HG03520 (cell line): Measurements from ENCODE around the gene SIGLEC7.
"Not testable (repeated sequence)": the region's sequence is repeated elsewhere in the genome, so short reads cannot be mapped to it uniquely, and the experiment has no call there.

Source experiments
- ATAC-seq: cut with Tn5 transposase; IDR thresholded peaks from one replicate; pipeline ENCODE4 v1.9.1; 2021; ENCODE audit warnings: mild to moderate bottlenecking, moderate library complexity; ENCODE audit not compliant: unreplicated experiment

SIGLEC7 gene

DNA sequence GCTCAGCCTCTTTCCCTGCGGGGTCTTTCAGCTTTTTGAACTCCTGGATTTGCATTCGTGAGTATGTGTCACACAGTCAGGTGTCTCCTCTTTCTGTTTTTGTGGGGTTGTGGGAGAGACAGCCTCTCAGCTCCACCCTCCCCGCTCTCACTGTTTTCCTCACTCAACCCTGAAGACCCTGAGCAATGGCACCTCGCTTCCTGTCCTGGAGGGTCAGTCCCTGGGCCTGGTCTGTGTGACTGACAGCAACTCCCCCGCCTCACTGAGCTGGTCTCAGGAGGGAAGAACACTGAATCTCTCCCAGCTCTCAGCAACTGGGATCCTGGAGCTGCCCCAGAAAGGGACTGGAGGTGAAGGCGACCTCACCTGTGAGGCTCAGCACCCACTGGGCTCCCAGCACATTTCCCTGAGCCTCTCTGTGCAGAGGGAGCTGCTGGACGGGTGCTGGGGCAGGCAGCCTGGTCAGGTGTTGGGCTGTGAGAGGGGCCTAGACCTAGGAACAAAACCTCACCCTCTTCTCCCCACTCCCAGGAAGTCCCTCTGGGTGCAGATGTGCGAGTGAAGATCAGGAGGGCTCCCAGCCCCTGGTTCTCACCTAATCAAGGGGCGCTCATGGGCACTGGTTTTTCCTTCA lies 4.2 kb upstream of the SIGLEC7 start:
- no peak for ATAC-seq

DNA sequence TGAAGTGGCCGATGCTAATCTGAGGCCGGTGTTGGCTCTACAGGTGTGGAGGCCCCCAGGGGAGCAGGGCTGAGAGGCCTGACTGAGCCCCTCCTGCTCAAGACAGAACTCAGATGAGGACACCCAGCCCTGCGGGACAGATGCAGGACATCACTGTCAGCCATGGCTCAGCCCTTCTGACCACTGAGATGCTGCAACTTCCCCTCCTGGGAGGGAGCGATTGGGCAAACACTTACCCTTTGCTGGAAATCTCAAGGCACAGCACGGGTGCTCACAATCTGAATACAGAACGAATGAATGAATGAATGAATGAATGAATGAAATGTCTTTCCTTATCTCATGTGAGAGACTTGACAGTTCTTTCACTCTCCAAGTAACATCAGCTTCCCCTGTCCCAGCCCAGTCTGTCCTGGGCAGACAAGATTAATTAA lies 3.5 kb upstream of the SIGLEC7 start:
- no peak for ATAC-seq

GRCh38 chr19:51139299-51140014 lies 2.6 kb upstream of the SIGLEC7 start:
- ATAC-seq, result no peak

DNA sequence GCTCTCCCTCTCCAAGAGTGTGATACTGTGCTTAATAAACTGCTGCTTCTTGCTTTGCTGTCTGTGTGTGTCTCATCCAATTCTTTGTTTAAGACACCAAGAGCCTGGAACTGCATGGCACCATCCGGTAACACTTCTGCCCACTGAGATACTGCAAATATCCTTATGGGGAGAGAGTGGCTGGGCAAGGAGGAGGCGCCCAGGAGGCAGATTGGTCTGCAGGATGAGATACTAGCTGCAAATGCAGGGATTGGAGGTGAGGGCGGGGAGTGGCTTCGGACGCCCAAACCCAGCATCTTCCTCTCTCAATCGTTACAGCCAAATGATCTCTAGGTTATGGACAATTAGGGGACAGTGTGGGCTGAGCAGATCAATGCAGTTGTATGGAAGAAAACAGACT lies 1.7 kb upstream of the SIGLEC7 start:
- ATAC-seq, result no peak

- no peak for ATAC-seq
Measured at GRCh38 chr19:51141181-51141580, 920 bp upstream of the SIGLEC7 start.

DNA sequence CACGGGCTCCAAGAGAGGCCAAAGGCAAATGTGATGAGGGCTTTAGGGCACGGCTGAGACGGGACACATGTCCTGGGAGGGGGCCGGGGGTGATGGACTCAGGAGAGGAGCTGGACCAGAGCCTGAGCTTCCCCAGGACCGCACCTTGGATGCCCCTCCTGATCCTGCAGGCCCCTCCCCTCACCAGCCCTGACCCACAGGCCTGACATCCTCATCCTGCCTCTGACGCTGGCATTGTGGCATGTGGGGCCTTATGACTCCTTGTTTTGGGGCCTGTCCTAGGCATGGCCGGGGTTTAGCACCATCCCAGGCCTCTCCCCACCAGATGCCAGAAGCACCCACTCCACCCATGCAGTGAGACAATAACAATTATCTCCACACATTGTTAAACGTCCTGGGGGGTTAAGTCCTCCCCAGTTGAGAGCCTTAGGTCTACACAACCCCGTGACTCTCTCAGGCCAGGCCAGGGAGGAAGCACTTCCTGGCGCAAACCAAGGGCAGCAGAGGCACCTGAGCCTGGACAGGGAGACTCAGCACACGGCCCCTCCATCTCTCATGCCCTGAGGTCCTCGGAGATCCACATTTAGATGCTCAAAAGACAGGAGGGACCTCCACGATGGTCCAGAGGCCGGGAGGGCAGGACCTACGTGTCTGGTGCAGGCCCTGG lies 841 bp downstream of the SIGLEC7 start:
- ATAC-seq, result not testable (repeated sequence)

DNA sequence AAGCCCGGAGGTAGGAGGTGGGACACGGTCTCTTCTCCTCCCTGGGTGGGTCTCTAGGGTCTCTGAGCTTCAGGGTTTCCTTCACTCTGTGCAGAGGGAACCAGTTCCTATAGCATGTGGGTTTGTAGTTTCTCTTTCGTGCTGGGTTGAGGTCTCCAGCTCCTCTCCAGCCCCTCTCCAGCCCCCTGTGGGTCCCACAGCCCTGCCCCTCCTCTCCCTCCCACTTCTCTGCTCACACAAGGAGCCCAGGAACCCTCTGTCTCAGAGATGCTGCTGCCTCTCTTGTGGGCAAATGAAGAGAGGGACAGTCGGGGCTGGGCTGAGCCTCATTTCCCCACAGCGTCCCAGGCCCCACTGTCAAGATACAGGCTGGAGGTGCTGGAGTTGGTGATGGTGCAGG lies 1.4 kb downstream of the SIGLEC7 start:
- no peak for ATAC-seq

DNA sequence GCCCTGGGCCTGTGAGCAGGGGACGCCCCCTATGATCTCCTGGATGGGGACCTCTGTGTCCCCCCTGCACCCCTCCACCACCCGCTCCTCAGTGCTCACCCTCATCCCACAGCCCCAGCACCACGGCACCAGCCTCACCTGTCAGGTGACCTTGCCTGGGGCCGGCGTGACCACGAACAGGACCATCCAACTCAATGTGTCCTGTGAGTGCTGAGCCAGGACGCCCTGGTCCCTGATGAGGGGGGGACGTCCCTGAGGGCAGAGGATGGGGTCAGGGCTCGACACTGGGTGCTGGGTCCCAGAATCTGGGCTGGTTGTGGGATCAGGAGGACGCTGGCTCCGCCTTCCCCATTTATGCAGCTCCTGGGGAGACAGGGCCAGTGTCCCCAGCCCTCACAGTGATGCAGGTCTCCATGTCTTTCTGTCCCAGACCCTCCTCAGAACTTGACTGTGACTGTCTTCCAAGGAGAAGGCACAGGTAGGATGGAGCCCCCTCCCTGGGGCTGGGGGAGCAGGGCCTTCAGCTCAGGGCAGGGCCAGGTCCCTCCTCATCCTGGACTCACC lies 2.5 kb downstream of the SIGLEC7 start:
- ATAC-seq, result no peak

GRCh38 chr19:51145916-51146493 lies 3.9 kb downstream of the SIGLEC7 start:
- ATAC-seq, result no peak

DNA sequence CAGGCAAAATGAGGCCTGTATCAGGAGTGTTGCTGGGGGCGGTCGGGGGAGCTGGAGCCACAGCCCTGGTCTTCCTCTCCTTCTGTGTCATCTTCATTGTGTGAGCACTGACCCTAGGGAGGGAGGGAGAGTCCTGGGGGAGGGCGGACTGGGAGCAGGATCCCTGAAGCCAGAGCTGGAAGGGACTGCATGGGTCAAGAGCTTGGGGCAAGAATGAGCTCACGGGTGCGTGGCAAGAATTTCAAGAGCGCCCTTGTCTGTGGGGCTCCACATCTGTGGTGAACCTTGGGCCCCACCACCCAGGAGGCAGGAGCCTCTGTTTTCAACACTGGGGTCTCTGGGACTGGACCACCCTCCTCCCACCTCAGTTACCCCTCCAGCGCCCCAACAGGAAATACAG lies 4.7 kb downstream of the SIGLEC7 start:
- no peak for ATAC-seq

DNA sequence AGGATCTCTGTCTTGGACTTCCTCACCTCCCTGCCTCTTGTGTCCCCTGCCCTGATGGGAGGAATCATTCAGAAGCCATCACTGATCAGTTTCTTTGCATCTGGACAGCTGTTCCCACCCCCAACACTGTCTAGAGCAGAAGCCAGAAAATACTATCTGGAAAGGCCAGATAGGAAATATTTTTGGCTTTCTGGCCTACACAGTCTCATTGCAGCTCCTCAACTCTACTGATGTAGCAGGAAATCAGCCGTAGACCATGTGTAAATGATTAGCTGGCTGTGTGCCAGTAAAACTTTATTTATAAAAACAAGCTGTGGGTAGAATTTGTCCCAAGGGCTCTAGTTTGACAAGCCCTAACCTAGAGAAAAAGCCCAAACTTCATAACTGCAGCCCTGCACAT lies 5.6 kb downstream of the SIGLEC7 start:
- no peak for ATAC-seq

- no peak for ATAC-seq
Measured at GRCh38 chr19:51148580-51148979, 6.5 kb downstream of the SIGLEC7 start.

- ATAC-seq, result no peak
Measured at GRCh38 chr19:51150627-51151026, 8.5 kb downstream of the SIGLEC7 start.

DNA sequence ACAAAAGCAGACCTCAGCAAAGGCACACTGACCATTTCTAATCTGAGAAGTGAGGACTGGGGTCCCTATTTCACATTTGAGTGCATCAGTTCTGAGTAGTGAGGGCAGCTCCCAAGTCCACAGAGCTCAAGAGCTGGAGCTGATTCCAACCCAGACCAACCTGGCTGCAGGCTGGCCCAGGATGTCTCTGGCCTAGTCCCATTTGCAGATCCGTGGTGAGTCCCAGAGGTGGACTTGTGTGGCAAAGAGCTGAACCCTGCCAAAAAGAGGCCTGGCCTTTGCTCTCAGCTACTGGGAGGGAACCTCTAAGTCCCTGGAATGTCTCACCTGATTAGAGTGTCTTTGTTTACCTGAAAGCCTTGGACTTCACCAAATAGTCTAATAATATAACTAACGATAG lies 14.6 kb downstream of the SIGLEC7 start:
- ATAC-seq, result no peak

DNA sequence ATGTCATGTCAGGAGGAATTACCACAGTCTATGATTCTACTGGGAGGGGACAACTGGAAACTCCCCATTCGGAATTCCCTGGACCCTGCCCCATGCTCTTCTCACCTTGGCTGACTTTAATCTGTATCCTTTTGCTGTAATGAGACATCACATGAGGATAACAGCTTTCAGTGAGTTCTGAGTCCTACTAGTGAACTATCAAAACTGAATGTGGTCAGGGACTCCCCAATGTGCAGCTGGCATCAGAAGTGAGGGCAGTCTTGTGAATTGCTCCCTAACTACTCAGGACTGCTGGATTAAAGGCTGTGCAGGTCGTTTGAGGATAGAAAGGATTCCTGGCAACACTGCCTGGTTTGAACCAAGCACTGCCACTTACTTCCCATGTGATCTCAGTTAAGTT lies 15.2 kb downstream of the SIGLEC7 start:
- ATAC-seq, result no peak

DNA sequence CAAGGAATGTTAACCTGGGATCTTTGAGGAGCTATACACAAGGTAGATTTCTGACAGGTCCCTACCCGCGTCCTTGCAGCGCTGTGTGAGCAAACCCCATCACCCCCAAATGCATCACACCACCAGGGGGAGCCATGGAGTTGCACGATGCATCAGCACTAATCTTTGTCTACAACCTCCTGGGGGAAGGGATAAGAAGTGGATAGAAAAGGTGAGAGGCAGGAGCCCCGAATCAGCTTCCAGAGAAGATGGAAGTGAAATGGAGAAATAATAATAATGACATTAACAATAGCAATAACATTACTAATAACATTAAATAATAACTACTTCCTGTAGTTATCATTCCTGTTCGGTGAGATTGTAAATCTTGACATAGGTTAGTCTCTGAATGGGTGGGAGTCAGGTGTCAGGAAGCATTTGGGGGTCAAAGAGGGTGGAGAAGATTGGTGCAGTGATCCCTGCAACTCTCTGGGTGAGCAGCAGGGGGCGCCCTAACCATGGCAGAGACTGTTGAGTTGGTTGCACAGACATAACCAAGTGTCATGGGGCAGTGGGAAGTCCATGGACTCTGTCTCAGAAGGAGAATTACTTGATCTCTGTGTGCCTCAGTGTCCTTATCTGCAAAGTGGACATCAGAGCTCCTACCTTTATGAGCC lies 16.5 kb downstream of the SIGLEC7 start:
- ATAC-seq, result no peak

- no peak for ATAC-seq
Measured at GRCh38 chr19:51159656-51160055, 17.6 kb downstream of the SIGLEC7 start.

GRCh38 chr19:51161266-51161665 lies 19.2 kb downstream of the SIGLEC7 start:
- no peak for ATAC-seq

DNA sequence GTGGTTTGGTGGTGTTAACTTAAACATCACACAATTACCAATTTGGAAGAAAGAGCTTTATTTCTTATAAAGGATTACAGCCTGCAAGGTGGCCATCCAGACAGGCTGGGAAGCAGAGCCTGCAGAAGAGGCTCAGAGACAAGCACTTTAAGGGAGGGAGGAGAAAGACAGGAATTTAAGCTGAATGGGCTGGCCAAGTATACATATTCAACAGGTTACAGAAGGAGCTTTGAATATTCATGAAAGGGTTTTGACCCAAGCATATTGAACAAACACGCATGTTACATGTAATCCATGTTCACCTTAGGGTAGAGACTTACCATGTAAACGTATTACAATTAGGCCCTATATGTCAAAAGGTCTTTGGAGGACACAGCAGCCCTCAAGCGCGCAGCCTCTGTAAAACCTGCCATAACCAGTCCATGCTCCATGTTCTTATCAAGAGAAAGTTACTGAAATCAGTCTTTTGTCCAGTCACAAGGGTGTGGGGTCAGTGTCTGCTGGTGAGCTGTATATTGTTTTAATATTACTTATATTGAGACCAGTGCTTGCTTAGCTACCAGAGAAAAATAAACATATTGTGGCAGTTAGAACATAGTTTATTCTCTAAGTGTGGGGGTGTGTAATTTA lies 19.9 kb downstream of the SIGLEC7 start:
- no peak for ATAC-seq

DNA sequence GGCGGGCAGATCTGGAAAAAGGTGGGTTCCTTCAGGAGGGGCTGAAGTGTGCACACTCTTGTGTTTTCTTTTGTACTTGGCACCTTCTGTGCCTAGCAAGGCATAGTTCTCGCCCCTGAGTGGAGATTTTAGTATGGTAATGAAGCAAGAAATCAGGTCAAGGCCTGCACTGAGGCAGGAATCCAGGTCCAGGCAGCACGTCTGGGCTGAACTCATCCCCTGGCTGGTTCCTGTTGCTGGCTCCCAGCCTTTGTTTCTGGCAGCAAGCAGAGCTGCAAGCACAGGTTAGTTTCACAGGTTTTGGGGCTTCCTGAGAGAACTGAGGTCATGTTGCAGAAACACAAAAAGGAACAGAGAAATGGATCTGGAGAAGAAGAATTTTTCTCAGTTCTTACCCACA lies 21.2 kb downstream of the SIGLEC7 start:
- ATAC-seq, result no peak

- ATAC-seq, result no peak
Measured at GRCh38 chr19:51164215-51164614, 22.1 kb downstream of the SIGLEC7 start.
